ENCODE data around the gene FHIP2A. TPM values are rescaled to one million over a fixed set of nuclear protein-coding genes. Genes with fewer than 3 reads are reported as not detected.

FHIP2A gene
- total RNA-seq, 1 experiment from 2014 or later, result 20.7 TPM

DNA sequence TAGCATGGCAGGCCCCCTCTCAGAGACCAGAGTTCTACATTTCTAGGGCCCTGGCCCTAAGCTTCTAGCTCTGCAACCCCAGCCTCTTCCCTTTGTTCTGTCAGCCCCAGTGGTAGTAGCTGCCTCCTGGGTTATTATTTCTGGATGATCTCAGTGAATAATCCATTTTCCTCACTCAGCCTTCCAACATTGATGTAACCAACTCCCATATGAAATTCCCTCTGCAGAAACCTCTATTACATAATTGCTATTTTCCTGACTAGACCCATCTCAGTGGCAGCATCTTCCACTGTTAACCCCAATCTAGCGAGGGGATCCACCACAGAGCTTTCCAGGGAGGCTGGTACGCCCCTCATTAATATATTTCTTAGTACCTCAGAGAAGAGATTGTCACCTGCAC lies 49.8 kb downstream of the FHIP2A start:
- H3K4me2 ChIP-seq (ENCODE audit: low read length), result no peak overlapping the region
- ChIA-PET CTCF (interaction anchor here (1.6 kb wide), 1 partner anchor 9 kb away, joined by 3 read pairs; no protein-coding TSS in a partner anchor), POLR2A (no interaction called here), RAD21 (ENCODE audit: low non-redundant PET in 1 of 2, low total read pairs in 2 of 2, uncharacterized antibody in 2 of 2, unreplicated experiment in 2 of 2) (no interaction called here)
- ATAC-seq, result no peak
- no peak for DNase-seq (ENCODE audit: low read depth, low spot score)
- H3K36me3 ChIP-seq (ENCODE audit: control insufficient read depth in 1 of 2, insufficient read depth in 2 of 2, low read length in 2 of 2), result no peaks in the 10 kb centered on the region
- no peak overlapping the region for H3K4me3 ChIP-seq (replicated peaks in 1 of 2; ENCODE audit: low read depth in 1 of 2, low read length in 2 of 2)
- TF ChIP-seq EZH2phosphoT487 (IDR thresholded peaks at IDR 0.05; ENCODE audit: borderline replicate concordance), result no peak
- no peak for TF ChIP-seq FOSL1 (IDR thresholded peaks at IDR 0.05; ENCODE audit: low read depth)
- no peak for TF ChIP-seq SP1 (IDR thresholded peaks at IDR 0.05; ENCODE audit: low read depth)
- no peak for TF ChIP-seq POLR2A (IDR thresholded peaks at IDR 0.05; ENCODE audit: borderline replicate concordance, extremely low read depth, insufficient read depth, insufficient read length)
- TF ChIP-seq JUND (IDR thresholded peaks at IDR 0.05), result no peak
- no peaks in the 10 kb centered on the region for H3K9me3 ChIP-seq (ENCODE audit: control insufficient read depth in 1 of 2, insufficient read depth in 1 of 2, low read depth in 1 of 2, low read length in 2 of 2)
- H3K9ac ChIP-seq (ENCODE audit: low read length), result no peak overlapping the region
- H2AFZ ChIP-seq (ENCODE audit: low read depth, low read length, poor library complexity, severe bottlenecking), result no peak overlapping the region
- H3K27me3 ChIP-seq (ENCODE audit: insufficient read depth, low read length), result no peaks in the 10 kb centered on the region
- peaks cover 9 to 14% of the 10 kb centered on the region in 2 experiments for H3K4me1 ChIP-seq (ENCODE audit: control insufficient read depth in 1 of 2, insufficient read depth in 2 of 2, low read length in 2 of 2)
- H3K27ac ChIP-seq (ENCODE audit: low read depth, low read length), result no peak overlapping the region
- H3K9me2 ChIP-seq (ENCODE audit: insufficient read depth), result no peaks in the 10 kb centered on the region
- H4K20me1 ChIP-seq (ENCODE audit: insufficient read depth), result no peaks in the 10 kb centered on the region
- BruUV-seq (replicated peaks), result no TSS peak
- intact Hi-C loops (cut with micrococcal nuclease), result no loop called here
- H3K79me2 ChIP-seq (ENCODE audit: insufficient read depth, low read length), result no peaks in the 10 kb centered on the region

Other genes starting within 250 kb of the FHIP2A start
- gene ABLIM1, start 163.5 kb upstream of the FHIP2A start, total RNA-seq (2021; ENCODE audit: unreplicated experiment), result 96.2 TPM
- 44.1 TPM for gene TRUB1, start 116.4 kb downstream of the FHIP2A start, total RNA-seq (2021; ENCODE audit: unreplicated experiment)